Trophoblast cell (in vitro differentiated cells and primary cell): ENCODE measurements around the gene FBXO22.
"Not testable (repeated sequence)": the region's sequence is repeated elsewhere in the genome, so short reads cannot be mapped to it uniquely, and the experiment has no call there.

ENCODE experiments used
- DNase-seq, 2 donors: peaks; one replicate each; pipeline ENCODE4 v3.0.0-alpha.2; 2016
- H2AFZ ChIP-seq: 2 replicates; pipeline ENCODE4 v1.6.1; 2013; ENCODE audit warnings: low read length, moderate library complexity, mild to moderate bottlenecking; ENCODE audit not compliant: insufficient read depth, poor library complexity
- H2AK5ac ChIP-seq: 2 replicates; pipeline ENCODE4 v1.6.1; 2013; ENCODE audit warnings: mild to moderate bottlenecking, low read length
- H2BK120ac ChIP-seq: 2 replicates; pipeline ENCODE4 v1.6.1; 2013; ENCODE audit warnings: low read length, mild to moderate bottlenecking, moderate library complexity; ENCODE audit not compliant: insufficient read depth, poor library complexity
- H2BK12ac ChIP-seq: 2 replicates; pipeline ENCODE4 v1.6.1; 2013; ENCODE audit warnings: mild to moderate bottlenecking, low read length, moderate library complexity
- H2BK5ac ChIP-seq: 2 replicates; pipeline ENCODE4 v1.6.1; 2013; ENCODE audit warnings: low read length, low read depth, moderate library complexity, mild to moderate bottlenecking; ENCODE audit not compliant: poor library complexity
- H3K14ac ChIP-seq: 2 replicates; pipeline ENCODE4 v1.6.1; 2013; ENCODE audit warnings: mild to moderate bottlenecking, low read length
- H3K18ac ChIP-seq: 2 replicates; pipeline ENCODE4 v1.6.1; 2013; ENCODE audit warnings: mild to moderate bottlenecking, low read length
- H3K23ac ChIP-seq: 2 replicates; pipeline ENCODE4 v1.6.1; 2013; ENCODE audit warnings: low read length
- H3K27ac ChIP-seq: 2 replicates; pipeline ENCODE4 v1.5.1; 2013; ENCODE audit warnings: low read depth, mild to moderate bottlenecking, inconsistent platforms, low read length, moderate library complexity
- H3K27me3 ChIP-seq: 2 replicates; pipeline ENCODE4 v1.6.1; 2013; ENCODE audit warnings: inconsistent platforms, mild to moderate bottlenecking, low read length, moderate library complexity; ENCODE audit not compliant: insufficient read depth
- H3K36me3 ChIP-seq, 2 experiments: 1 replicate in 1 of 2; 2 replicates in 1 of 2; pipeline ENCODE4 v1.6.1; 2013; ENCODE audit warnings: low read length in 2 of 2, mild to moderate bottlenecking in 2 of 2, moderate library complexity in 1 of 2; ENCODE audit not compliant: insufficient read depth in 2 of 2, control insufficient read depth in 1 of 2
- H3K4ac ChIP-seq: 2 replicates; pipeline ENCODE4 v1.6.1; 2013; ENCODE audit warnings: low read depth, mild to moderate bottlenecking, low read length, moderate library complexity
- H3K4me1 ChIP-seq, 2 experiments: 1 replicate in 1 of 2; 2 replicates in 1 of 2; pipeline ENCODE4 v1.6.1; 2013; ENCODE audit warnings: low read length in 2 of 2, mild to moderate bottlenecking in 2 of 2, moderate library complexity in 1 of 2; ENCODE audit not compliant: insufficient read depth in 2 of 2, control insufficient read depth in 1 of 2
- H3K4me2 ChIP-seq: 2 replicates; pipeline ENCODE4 v1.6.1; 2013; ENCODE audit warnings: inconsistent platforms, mild to moderate bottlenecking, low read length, moderate library complexity
- H3K4me3 ChIP-seq: 2 replicates; pipeline ENCODE4 v1.5.1; 2013; ENCODE audit warnings: mild to moderate bottlenecking, low read depth, low read length, inconsistent platforms
- H3K79me1 ChIP-seq: one replicate; pipeline ENCODE4 v1.6.1; 2013; ENCODE audit warnings: low read length
- H3K79me2 ChIP-seq: 2 replicates; pipeline ENCODE4 v1.6.1; 2013; ENCODE audit warnings: low read length, mild to moderate bottlenecking; ENCODE audit not compliant: control insufficient read depth, insufficient read depth, poor library complexity
- H3K9ac ChIP-seq: 2 replicates; pipeline ENCODE4 v1.6.1; 2013; ENCODE audit warnings: mild to moderate bottlenecking, low read length
- H3K9me3 ChIP-seq: 2 replicates; pipeline ENCODE4 v1.6.1; 2013; ENCODE audit warnings: low read depth, mild to moderate bottlenecking, control low read depth, inconsistent platforms, low read length; ENCODE audit not compliant: insufficient read depth
- H4K12ac ChIP-seq: 2 replicates; pipeline ENCODE4 v1.6.1; 2013; ENCODE audit warnings: low read depth, mild to moderate bottlenecking, low read length, moderate library complexity
- H4K8ac ChIP-seq: 2 replicates; pipeline ENCODE4 v1.6.1; 2013; ENCODE audit warnings: low read depth, mild to moderate bottlenecking, low read length, moderate library complexity
- H4K91ac ChIP-seq: one replicate; pipeline ENCODE4 v1.6.1; 2013; ENCODE audit warnings: low read depth, mild to moderate bottlenecking, low read length, moderate library complexity
- WGBS: extraction: QIAGEN DNeasy Blood & Tissue Kit; methylation state at CpG from one replicate; pipeline ENCODE4 v1.1.7; 2013; ENCODE audit warnings: missing lambda C conversion rate; ENCODE audit not compliant: insufficient read length, insufficient coverage; ENCODE audit errors: extremely low coverage; 5-methylcytosine and 5-hydroxymethylcytosine counted together

FBXO22 gene

DNA sequence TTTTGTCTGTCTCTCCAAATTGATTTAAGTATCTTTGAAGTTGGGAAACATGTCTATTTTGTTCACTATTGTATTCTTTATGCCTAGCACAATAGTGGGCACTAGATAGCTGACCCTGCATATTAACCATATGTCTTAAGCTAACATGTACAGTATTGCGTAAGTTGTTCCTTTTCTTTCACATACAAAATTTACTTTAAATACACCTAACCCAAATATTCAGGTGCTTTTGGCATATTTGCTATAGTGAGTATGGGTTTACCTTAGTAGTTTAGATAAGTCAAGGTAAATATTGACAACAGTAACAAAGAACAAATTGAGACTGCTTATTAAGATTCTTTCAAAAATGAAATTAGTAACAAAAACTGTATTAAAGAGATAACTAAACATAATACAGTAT lies 57.7 kb downstream of the FBXO22 start:
- H4K8ac ChIP-seq, result no peak overlapping the region
- H3K79me2 ChIP-seq, result no peaks in the 10 kb centered on the region
- no peak overlapping the region for H3K27ac ChIP-seq
- no peak overlapping the region for H3K18ac ChIP-seq
- H3K4ac ChIP-seq, result no peak overlapping the region
- H3K4me2 ChIP-seq, result no peak overlapping the region
- H4K91ac ChIP-seq, result no peak overlapping the region
- H3K14ac ChIP-seq, result no peak overlapping the region
- no peak overlapping the region for H2AFZ ChIP-seq
- H3K9ac ChIP-seq, result no peak overlapping the region
- no peak overlapping the region for H2BK5ac ChIP-seq
- no peaks in the 10 kb centered on the region for H3K36me3 ChIP-seq
- no peak overlapping the region for H3K23ac ChIP-seq
- DNase-seq, result no peak
- no CpG with 5 or more reads among the region's 1 CpG for WGBS
- no peak overlapping the region for H2AK5ac ChIP-seq
- H3K4me1 ChIP-seq, result no peaks in the 10 kb centered on the region
- H2BK120ac ChIP-seq, result no peak overlapping the region
- no peaks in the 10 kb centered on the region for H3K27me3 ChIP-seq
- no peak overlapping the region for H2BK12ac ChIP-seq
- no peaks in the 10 kb centered on the region for H3K79me1 ChIP-seq
- no peaks in the 10 kb centered on the region for H3K9me3 ChIP-seq
- H4K12ac ChIP-seq, result no peak overlapping the region
- no peak overlapping the region for H3K4me3 ChIP-seq

- H2BK5ac ChIP-seq, result no peak overlapping the region
- WGBS, result no CpG with 5 or more reads among the region's 2 CpGs
- DNase-seq, result peak; percentile 38 to 83
- H3K4me2 ChIP-seq, result no peak overlapping the region
- no peak overlapping the region for H4K91ac ChIP-seq
- H2AFZ ChIP-seq, result no peak overlapping the region
- no peaks in the 10 kb centered on the region for H3K79me2 ChIP-seq
- H3K18ac ChIP-seq, result no peak overlapping the region
- H4K8ac ChIP-seq, result no peak overlapping the region
- H3K4me3 ChIP-seq, result no peak overlapping the region
- no peak overlapping the region for H2BK12ac ChIP-seq
- no peak overlapping the region for H3K23ac ChIP-seq
- H3K4ac ChIP-seq, result no peak overlapping the region
- H3K79me1 ChIP-seq, result no peaks in the 10 kb centered on the region
- no peaks in the 10 kb centered on the region for H3K9me3 ChIP-seq
- no peak overlapping the region for H3K14ac ChIP-seq
- H2BK120ac ChIP-seq, result no peak overlapping the region
- no peaks in the 10 kb centered on the region for H3K27me3 ChIP-seq
- no peak overlapping the region for H4K12ac ChIP-seq
- no peaks in the 10 kb centered on the region for H3K4me1 ChIP-seq
- no peak overlapping the region for H3K9ac ChIP-seq
- H3K27ac ChIP-seq, result no peak overlapping the region
- no peak overlapping the region for H2AK5ac ChIP-seq
- no peaks in the 10 kb centered on the region for H3K36me3 ChIP-seq
Observed at GRCh38 chr15:75966073-75966472, 62.4 kb downstream of the FBXO22 start.

DNA sequence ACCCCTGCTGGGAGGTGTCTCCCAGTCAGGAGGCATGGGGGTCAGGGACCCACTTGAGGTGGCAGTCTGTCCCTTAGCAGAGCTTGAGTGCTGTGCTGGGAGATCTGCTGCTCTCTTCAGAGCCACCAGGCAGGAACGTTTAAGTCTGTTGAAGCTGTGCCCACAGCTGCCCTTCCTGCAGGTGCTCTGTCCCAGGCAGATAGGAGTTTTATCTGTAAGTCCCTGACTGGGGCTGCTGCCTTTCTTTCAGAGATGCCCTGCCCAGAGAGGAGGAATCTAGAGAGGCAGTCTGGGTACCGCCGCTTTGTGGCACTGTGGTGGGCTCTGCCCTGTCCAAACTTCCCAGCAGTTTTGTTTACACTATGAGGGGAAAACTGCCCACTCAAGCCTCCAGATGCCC lies 73.1 kb downstream of the FBXO22 start:
- not testable (repeated sequence) for H4K12ac ChIP-seq, H3K23ac ChIP-seq, H3K14ac ChIP-seq, H2AFZ ChIP-seq, H3K4ac ChIP-seq, H2BK12ac ChIP-seq, H3K79me1 ChIP-seq, H3K4me1 ChIP-seq, H3K18ac ChIP-seq, H2AK5ac ChIP-seq, DNase-seq, H3K36me3 ChIP-seq, H3K4me2 ChIP-seq, H3K9ac ChIP-seq, H4K91ac ChIP-seq, H3K27ac ChIP-seq, H2BK5ac ChIP-seq, H4K8ac ChIP-seq, H3K79me2 ChIP-seq, H3K27me3 ChIP-seq, H3K4me3 ChIP-seq, H2BK120ac ChIP-seq, H3K9me3 ChIP-seq
- no CpG with 5 or more reads among the region's 3 CpGs for WGBS

GRCh38 chr15:75981149-75981815 lies 77.6 kb downstream of the FBXO22 start:
- no CpG with 5 or more reads among the region's 2 CpGs for WGBS
- Histone ChIP-seq H2BK5ac (no peak overlapping the region), H3K4me2 (no peak overlapping the region), H3K4me3 (no peak overlapping the region), H3K36me3 (no peaks in the 10 kb centered on the region), H3K79me2 (no peaks in the 10 kb centered on the region), H2BK12ac (no peak overlapping the region), H3K4ac (no peak overlapping the region), H3K79me1 (no peaks in the 10 kb centered on the region), H4K91ac (no peak overlapping the region), H3K9ac (no peak overlapping the region), H3K18ac (no peak overlapping the region), H2AK5ac (no peak overlapping the region), H4K8ac (no peak overlapping the region), H2BK120ac (no peak overlapping the region), H3K23ac (no peak overlapping the region), H3K9me3 (no peaks in the 10 kb centered on the region), H3K27me3 (no peaks in the 10 kb centered on the region), H3K4me1 (peaks cover 2 to 4% of the 10 kb centered on the region in 2 experiments), H4K12ac (no peak overlapping the region), H3K14ac (no peak overlapping the region), H3K27ac (no peak overlapping the region), H2AFZ (no peak overlapping the region)
- no peak for DNase-seq
